Stimulated activated CD4-positive, alpha-beta T cell treated with anti-CD3 and anti-CD28 coated beads, Interleukin-1b, Interleukin-23, amount 100 ng/mL, for 4 hours (primary cell): ENCODE measurements around the gene ALPL.

Source experiments
- DNase-seq, 2 donors: peaks; one replicate each; pipeline ENCODE4 v3.0.0-alpha.2; 2020; ENCODE audit warnings: low read depth in 2 of 2

Gene ALPL

GRCh38 chr1:21598904-21599303, 89.7 kb downstream of the ALPL start:
- DNase-seq: no peak

DNA sequence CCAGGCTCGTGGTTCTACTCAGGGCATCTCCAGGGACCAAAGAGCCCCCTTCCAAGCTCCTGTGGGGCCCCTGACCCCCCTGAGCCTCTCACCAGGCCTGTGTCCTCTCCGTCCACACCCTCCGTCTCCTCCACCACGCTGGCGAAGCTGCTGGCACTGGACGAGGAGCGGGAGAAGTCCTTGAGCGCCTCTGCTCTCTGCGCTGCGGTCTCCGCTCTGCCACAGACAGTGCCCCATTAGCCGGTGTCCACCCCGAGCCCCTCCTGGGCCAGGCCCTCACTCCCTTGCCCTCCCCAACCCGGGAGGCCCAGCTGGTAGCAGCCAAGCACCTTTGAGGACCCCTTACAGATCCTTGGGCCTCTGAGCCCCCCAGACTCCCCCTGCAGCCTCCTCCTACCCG, 90.2 kb downstream of the ALPL start:
- DNase-seq: no peak

GRCh38 chr1:21601278-21602048, 92.2 kb downstream of the ALPL start:
- no peak for DNase-seq

DNA sequence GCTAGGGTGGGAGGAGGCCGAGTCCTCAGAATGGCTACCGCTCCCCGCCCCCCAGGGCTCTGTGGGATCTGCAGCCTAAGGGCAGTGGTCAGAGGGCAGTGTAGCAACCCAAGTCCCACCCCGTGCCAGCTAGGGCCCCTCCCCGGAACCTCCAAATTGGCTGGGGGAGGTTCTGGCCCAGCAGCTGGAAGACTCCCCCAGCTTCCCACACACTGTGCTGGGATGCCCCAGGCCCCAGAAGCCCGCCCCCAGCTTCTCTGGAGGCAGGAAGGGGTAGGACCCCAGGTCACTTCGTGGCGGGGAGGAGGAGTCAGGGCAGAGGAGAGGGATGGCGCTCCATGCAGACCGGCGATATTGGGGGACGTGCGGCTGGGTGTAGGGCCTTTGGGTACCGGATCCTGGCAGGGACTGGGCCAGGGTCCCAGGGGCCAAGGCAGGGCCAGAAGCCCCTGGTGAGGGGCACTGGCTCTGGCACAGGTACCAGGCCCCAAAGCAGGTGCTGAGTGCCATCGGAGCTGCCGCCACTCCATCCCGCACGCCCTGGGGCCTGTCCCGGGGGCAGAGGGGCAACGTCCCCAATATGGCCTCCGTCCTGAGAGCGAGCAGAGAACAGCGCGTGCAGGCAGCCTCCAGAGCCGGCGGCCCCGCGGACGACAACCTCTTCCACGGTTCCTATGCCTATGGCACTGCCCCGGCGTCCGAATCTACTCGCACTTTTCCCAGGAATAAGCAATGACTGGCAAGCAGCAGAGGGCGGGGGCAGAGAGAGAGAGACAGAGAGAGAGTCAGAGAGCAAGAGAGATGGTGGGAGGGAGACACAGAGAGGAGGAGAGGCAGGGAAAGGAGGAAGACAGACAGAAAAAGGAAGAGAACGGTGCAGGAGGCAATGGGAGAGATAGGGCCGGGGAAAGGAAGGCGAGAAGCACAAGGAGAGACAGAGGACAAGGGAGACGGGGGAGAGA, 94.2 kb downstream of the ALPL start:
- DNase-seq: no peak

DNA sequence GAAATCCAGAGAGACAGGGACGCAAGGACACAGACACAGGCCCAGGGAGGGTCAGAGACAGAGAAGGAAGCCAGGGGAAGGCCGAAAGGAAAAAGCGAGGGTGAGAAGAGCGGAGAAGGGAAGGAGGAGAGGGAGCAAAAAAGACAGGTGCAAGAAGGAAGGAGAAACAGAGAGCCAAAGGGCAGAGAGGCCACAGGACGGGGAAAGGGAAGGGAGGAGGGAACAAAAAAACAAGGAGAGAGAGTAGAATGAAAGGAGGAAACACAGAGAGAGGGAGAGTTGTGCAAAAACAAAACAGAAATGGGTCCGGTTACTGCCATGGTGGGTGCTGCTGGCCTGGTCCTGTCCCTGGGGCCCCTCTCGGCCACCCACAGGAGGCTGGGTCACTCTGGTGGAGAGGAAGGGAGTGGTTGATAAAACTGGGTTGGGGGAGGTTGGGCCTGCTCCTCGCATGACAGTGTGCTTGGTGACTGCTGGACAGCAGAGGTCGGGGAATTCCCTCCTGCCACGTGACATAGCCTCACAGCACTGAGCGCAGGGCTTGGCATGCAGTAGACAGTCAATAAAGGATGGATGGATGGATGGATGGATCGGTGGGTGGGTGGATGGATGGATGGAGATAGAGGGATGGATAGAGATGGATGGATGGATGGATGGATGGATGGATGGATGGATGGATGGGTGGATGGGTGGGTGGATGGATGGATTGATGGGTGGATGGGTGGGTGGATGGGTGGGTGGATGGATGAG, 95.2 kb downstream of the ALPL start:
- no peak for DNase-seq

GRCh38 chr1:21605012-21605715, 95.9 kb downstream of the ALPL start:
- DNase-seq: no peak

DNA sequence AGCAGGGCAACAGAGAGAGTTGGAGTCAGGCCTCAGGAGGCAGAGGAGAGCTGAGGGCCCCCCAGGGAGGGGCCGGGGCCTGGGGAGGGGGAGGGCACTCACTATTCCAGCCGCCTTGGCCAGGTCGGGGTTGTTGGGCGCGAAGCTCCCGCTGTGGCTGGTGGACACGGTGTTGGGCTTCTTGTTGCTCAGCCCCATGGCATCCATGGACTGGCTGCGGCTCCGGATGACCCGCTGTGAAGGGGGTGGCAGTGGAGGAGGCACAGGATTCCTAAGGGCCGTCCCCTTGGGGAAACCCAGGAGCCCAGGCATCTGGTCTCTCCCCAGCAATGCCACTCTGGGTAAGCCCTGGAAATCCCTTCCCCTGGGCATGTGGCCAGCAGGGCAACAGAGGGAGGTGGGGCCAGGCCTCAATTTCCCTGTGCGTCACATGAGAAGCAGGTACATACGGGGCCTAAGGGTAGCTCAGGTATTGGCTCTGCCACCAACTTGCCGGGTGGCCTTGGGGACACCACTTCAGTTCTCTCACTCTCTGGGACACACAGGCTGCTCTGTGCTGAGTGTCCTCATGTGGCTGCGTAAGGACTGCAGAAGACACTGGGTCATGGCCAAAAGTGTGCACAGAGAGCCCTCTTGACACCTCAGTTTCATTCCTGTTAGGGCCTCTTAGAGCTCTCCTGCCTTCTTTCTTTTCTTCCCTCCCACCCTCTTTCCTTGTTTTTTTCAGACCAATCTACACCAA, 96.9 kb downstream of the ALPL start:
- no peak for DNase-seq

DNA sequence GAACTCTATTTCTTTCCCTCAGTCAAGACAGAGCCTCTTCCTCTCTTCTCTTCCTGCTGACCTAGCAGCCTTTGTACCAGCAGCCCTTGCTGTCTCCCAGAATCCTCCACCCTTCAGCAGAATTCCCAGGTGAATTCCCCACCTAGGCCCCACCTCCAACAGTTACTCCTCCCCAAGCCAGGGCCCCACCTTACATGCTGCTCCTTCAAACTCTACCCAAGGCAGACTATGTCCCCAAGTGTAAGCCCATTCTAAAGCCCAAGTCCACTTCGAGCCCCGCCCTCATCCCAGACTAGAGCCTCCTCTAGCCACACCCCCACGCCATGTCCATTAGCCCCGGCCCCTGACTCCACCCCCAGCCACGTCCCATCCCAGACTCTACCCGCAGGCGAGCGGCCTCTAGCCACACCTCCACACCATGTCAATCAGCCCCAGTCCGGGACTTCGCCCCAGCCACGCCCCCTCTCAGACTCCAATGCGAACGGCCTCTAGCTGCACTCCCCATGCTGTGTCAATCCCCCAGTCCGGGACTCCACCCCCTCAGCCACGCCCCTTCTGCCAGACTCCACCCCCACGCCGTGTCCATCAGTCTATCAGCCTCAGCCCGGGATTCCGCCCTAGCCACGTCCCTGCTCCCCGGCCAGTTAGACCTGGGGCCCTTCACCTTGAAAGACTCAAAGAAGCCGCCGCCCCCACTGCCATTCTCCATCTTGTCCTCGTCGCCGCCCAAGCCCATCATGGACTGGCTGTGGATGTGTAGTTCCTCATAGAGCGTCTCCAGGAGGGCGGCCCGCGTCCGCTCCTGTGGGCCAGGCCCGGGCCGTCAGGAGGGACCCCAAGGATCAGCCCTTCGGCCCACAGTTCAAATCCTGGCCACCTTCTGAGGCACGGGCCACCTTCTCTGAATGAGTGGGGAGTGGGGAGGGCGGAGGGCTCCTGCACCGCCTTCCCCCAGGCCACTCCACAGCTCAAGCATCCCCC, 98.6 kb downstream of the ALPL start:
- peak in 1 of 2 donors; percentile 25 for DNase-seq

DNA sequence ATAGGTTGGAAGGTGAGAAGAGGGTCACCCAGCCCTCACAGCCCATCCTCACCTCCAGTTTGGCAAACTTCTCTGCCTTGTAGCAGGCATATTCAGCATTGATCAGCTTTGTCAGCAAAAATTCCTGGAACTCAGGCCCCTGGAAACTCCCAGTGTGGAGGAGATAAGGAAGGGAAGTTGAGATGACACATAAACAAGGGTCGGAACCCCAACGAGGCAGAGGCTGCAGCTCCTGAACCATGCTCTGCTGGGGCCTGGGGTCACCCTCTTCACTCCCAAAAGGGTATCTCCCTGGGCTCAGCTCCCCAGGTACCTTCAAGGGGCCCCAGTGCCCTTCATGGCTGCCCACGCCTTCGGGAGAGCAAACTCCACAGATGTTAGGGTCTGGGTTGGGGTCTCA, 99.6 kb downstream of the ALPL start:
- DNase-seq: no peak

GRCh38 chr1:21610027-21610426, 100.8 kb downstream of the ALPL start:
- DNase-seq: no peak

DNA sequence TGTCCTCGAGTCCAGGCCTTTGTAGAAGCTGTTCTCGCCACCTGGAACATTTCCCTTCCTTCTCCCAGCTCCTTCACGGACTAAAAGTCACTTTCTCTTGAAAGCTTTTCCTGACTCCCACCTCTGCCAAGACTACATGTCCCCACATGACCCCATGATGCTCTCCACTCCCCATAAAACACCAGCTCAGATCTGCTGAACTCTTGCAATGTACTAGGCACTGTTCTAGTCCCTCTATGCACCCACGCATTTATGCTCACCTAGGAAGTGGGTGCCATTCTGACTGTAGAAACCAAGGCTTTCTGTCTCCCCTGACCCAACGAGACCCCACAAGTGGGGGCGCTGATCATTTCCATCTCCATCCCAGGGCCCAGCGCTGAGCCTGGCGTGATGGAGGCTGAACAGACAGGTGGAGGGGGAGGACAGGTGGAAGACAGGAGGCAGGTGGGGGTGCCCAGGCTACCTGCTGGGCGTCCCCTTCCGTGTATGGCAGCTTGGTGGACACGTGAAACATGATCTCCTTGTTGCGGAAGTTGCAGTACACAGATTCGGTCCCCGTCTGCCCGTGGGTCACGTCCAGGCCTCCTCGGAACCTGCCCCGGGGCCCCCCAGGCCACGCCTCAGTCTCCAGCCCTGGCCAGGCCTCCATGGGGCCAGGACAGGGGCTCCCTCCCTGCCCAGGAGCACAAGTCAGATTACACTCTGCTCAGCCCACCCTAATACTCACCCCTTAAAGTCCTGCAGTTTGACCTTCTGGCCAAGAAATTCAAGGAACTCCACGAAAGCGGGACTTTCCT, 102.0 kb downstream of the ALPL start:
- no peak for DNase-seq

GRCh38 chr1:21612057-21612456, 102.8 kb downstream of the ALPL start:
- DNase-seq: no peak

DNA sequence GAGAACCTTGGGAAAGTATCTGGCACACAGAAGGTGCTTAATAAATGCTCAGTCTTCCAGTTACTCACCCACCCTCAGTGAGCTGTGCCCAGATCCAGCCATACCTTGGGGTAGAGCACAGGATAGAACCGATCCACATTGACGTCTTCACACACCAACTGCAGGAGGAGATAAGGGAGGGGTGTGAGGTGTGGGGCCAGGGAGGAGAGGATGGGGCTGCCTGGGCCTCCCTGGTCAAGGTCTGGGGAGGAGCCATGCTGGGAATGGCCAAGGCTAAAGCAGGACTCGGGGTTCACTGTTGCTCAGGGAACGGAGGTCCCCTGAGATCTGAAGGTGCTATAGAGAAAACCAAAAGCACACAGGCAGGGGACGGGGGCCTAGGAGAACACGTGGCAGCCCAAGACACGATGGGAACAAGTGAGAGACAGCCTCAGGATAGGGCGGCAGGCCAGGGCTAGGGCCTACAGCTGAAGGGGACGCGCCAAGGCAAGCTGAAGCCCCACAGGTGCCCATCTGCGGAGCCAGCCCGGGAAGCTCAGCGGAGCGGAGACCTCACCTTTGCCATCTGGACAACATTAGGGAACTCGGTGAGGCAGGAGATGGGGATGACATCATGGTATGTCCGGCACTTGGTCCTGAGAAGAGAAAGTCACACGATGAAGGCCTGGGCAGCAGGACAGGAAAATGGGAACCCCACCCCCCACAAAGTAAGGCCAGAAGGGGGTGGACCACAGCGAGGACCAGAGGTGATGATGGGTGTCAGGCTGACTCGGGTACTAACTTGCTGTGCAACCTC, 104.0 kb downstream of the ALPL start:
- DNase-seq: no peak

- no peak for DNase-seq
These were observed 105.3 kb downstream of the ALPL start for GRCh38 chr1:21614419-21615115.

GRCh38 chr1:21616372-21616771, 107.1 kb downstream of the ALPL start:
- no peak for DNase-seq

GRCh38 chr1:21617126-21617738, 108.0 kb downstream of the ALPL start:
- DNase-seq: no peak

DNA sequence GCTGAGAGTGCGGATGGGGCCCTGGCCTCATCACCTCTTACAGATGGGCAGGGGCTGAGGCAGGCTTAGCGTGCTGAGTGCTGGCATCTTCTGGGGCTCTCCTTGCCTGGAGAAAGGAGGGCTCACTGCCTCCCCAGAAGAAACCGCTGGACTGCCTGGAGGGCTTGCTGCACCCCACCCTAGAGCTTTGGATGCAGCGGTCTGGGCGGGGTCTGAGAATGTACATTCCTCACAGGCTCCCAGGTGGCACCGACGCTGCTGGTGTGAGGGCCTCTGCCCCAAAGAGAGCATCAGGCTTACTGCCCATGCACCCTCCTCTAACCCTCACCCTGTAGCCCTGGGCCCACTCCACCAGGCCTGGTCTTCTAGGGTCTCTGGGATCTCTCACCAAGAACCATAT, 108.8 kb downstream of the ALPL start:
- no peak for DNase-seq
